AG04449 (cell line): ENCODE measurements around the gene IL1R2.

Experiments
- CTCF ChIA-PET: fragments of 350-600 bp; formaldehyde crosslinking; extraction: SDS; loops from one replicate; lab custom pipeline; 2021; ENCODE audit warnings: antibody characterized with exemption; lab: Yijun Ruan, JAX
- POLR2A ChIA-PET: fragments of 400-600, 350-600 bp; formaldehyde crosslinking; extraction: SDS; loops from one replicate; lab custom pipeline; 2020; ENCODE audit warnings: antibody characterized with exemption, inconsistent platforms; lab: Yijun Ruan, JAX
- DNase-seq: peaks from one replicate; pipeline ENCODE4 v3.0.0-alpha.2; 2010; ENCODE audit warnings: low read depth, low spot score
- H3K4me3 ChIP-seq: 2 replicates; pipeline ENCODE4 v1.5.1; 2011; ENCODE audit warnings: low read depth, mild to moderate bottlenecking, control low read depth, low read length
- CTCF ChIP-seq: IDR thresholded peaks from one replicate; pipeline ENCODE4 v1.5.1; 2011; ENCODE audit warnings: mild to moderate bottlenecking, moderate library complexity, low read length, control low read depth, inconsistent platforms; ENCODE audit not compliant: insufficient read depth; ENCODE audit errors: missing control alignments

Gene IL1R2

GRCh38 chr2:102033031-102033749, 41.4 kb downstream of the IL1R2 start:
- POLR2A ChIA-PET, result interaction anchor here (1.2 kb wide), 1 partner anchor 8 kb away, joined by 5 read pairs; no protein-coding TSS in a partner anchor
- CTCF ChIA-PET, result interaction anchor here (0.8 to 4.1 kb wide), 9 partner anchors 8 to 207 kb away, joined by 3 to 32 read pairs (median 5); partner anchors contain the start of gene IL1R1

GRCh38 chr2:102033750-102034682, 42.3 kb downstream of the IL1R2 start:
- ChIA-PET POLR2A (interaction anchor here (1.2 kb wide), 1 partner anchor 9 kb away, joined by 5 read pairs; no protein-coding TSS in a partner anchor), CTCF (interaction anchor here (0.8 to 4.1 kb wide), 8 partner anchors 8 to 206 kb away, joined by 4 to 32 read pairs (median 6); partner anchors contain the start of gene IL1R1)
- peak; percentile 9 for TF ChIP-seq CTCF

More at GRCh38 chr2:102033031-102033749, 41.4 kb downstream of the IL1R2 start:
- H3K4me3 ChIP-seq, result no peak overlapping the region
- TF ChIP-seq CTCF, result no peak
- DNase-seq, result no peak

GRCh38 chr2:102034683-102035548, 43.2 kb downstream of the IL1R2 start:
- no peak for TF ChIP-seq CTCF
- no peak overlapping the region for H3K4me3 ChIP-seq
- CTCF ChIA-PET, result interaction anchor here (1.3 to 4.1 kb wide), 5 partner anchors 9 to 205 kb away, joined by 5 to 32 read pairs (median 24); no protein-coding TSS in a partner anchor
- no peak for DNase-seq
- POLR2A ChIA-PET, result no interaction called here

More at GRCh38 chr2:102033750-102034682, 42.3 kb downstream of the IL1R2 start:
- DNase-seq, result no peak
- H3K4me3 ChIP-seq, result no peak overlapping the region

- DNase-seq, result no peak
- ChIA-PET CTCF (interaction anchor here (1.2 to 3.8 kb wide), 7 partner anchors 9 to 203 kb away, joined by 3 to 24 read pairs (median 5); no protein-coding TSS in a partner anchor), POLR2A (no interaction called here)
- no peak for TF ChIP-seq CTCF
- H3K4me3 ChIP-seq, result no peak overlapping the region
These were observed 45.9 kb downstream of the IL1R2 start for GRCh38 chr2:102037681-102038080.

GRCh38 chr2:102040229-102040628, 48.5 kb downstream of the IL1R2 start:
- no peak for DNase-seq
- CTCF ChIA-PET, result interaction anchor here (2.0 kb wide), 1 partner anchor 20 kb away, joined by 6 read pairs; no protein-coding TSS in a partner anchor
- no peak overlapping the region for H3K4me3 ChIP-seq
- POLR2A ChIA-PET, result no interaction called here
- no peak for TF ChIP-seq CTCF
